ENCODE data around the gene ACP1. TPM values are rescaled to one million over a fixed set of nuclear protein-coding genes. Genes with fewer than 3 reads are reported as not detected.

Gene ACP1
- total RNA-seq, 1 donor from 2014 or later = 236 TPM

GRCh38 chr2:238869-239268 is 25.9 kb upstream of the ACP1 start:
- no peak for DNase-seq (ENCODE audit: low spot score)
- Mint-ChIP-seq H3K9me3 (peaks cover 2% of the 10 kb centered on the region), H3K27me3 (ENCODE audit: insufficient read depth, low read depth) (peaks cover 6% of the 10 kb centered on the region), H3K4me3 (no peak overlapping the region), H3K27ac (no peak overlapping the region), H3K36me3 (peaks cover 35% of the 10 kb centered on the region), H3K4me1 (peaks cover 9% of the 10 kb centered on the region)
- H3K36me3 ChIP-seq = no peaks in the 10 kb centered on the region
- no peaks in the 10 kb centered on the region for H4K20me1 ChIP-seq (ENCODE audit: low read depth)
- H3K9me3 ChIP-seq (ENCODE audit: low read depth) = no peaks in the 10 kb centered on the region
- no peaks in the 10 kb centered on the region for H3K27me3 ChIP-seq
- H2AFZ ChIP-seq (replicated peaks) = no peak overlapping the region
- peaks cover 5% of the 10 kb centered on the region for H3K4me1 ChIP-seq
- no peak overlapping the region for H3K4me2 ChIP-seq
- no peak overlapping the region for H3K9ac ChIP-seq
- H3K27ac ChIP-seq = no peak overlapping the region
- no peak for TF ChIP-seq CTCF (IDR thresholded peaks at IDR 0.05)
- no peak for TF ChIP-seq EZH2phosphoT487 (IDR thresholded peaks at IDR 0.05)
- H3F3A ChIP-seq (ENCODE audit: low read depth) = no peaks in the 10 kb centered on the region
- H3K79me2 ChIP-seq (ENCODE audit: low read depth) = no peaks in the 10 kb centered on the region
- no peak overlapping the region for H3K4me3 ChIP-seq

- Mint-ChIP-seq H3K27ac (no peak overlapping the region), H3K4me3 (no peak overlapping the region), H3K9me3 (peaks cover 2% of the 10 kb centered on the region), H3K36me3 (peaks cover 40% of the 10 kb centered on the region), H3K4me1 (no peaks in the 10 kb centered on the region), H3K27me3 (ENCODE audit: insufficient read depth, low read depth) (peaks cover 6% of the 10 kb centered on the region)
- Histone ChIP-seq H3K4me2 (no peak overlapping the region), H3F3A (ENCODE audit: low read depth) (no peaks in the 10 kb centered on the region), H3K4me3 (no peak overlapping the region), H4K20me1 (ENCODE audit: low read depth) (no peaks in the 10 kb centered on the region), H3K27me3 (no peaks in the 10 kb centered on the region), H3K36me3 (no peaks in the 10 kb centered on the region), H3K9ac (no peak overlapping the region), H2AFZ (replicated peaks) (no peak overlapping the region), H3K27ac (no peak overlapping the region), H3K4me1 (no peaks in the 10 kb centered on the region), H3K79me2 (ENCODE audit: low read depth) (no peaks in the 10 kb centered on the region), H3K9me3 (ENCODE audit: low read depth) (no peaks in the 10 kb centered on the region)
- no peak for TF ChIP-seq CTCF (IDR thresholded peaks at IDR 0.05)
- no peak for TF ChIP-seq EZH2phosphoT487 (IDR thresholded peaks at IDR 0.05)
- TF ChIP-seq EZH2 (IDR thresholded peaks at IDR 0.05) = no peak
- no peak for DNase-seq (ENCODE audit: low spot score)
These were observed 20.2 kb upstream of the ACP1 start for GRCh38 chr2:244547-244946.

GRCh38 chr2:246489-247144 is 18.1 kb upstream of the ACP1 start:
- Mint-ChIP-seq H3K27me3 (ENCODE audit: insufficient read depth, low read depth) (no peaks in the 10 kb centered on the region), H3K4me3 (no peak overlapping the region), H3K9me3 (no peaks in the 10 kb centered on the region), H3K4me1 (no peaks in the 10 kb centered on the region), H3K36me3 (peaks cover 30% of the 10 kb centered on the region), H3K27ac (no peak overlapping the region)
- no peaks in the 10 kb centered on the region for H3F3A ChIP-seq (ENCODE audit: low read depth)
- no peaks in the 10 kb centered on the region for H3K36me3 ChIP-seq
- DNase-seq (ENCODE audit: low spot score) = peak; percentile 58
- no peaks in the 10 kb centered on the region for H3K4me1 ChIP-seq
- TF ChIP-seq EZH2 (IDR thresholded peaks at IDR 0.05) (no peak), EZH2phosphoT487 (IDR thresholded peaks at IDR 0.05) (no peak), CTCF (IDR thresholded peaks at IDR 0.05) (peak; percentile 69)
- no peaks in the 10 kb centered on the region for H4K20me1 ChIP-seq (ENCODE audit: low read depth)
- no peak overlapping the region for H2AFZ ChIP-seq (replicated peaks)
- H3K9me3 ChIP-seq (ENCODE audit: low read depth) = no peaks in the 10 kb centered on the region
- H3K27me3 ChIP-seq = no peaks in the 10 kb centered on the region
- H3K27ac ChIP-seq = no peak overlapping the region
- H3K79me2 ChIP-seq (ENCODE audit: low read depth) = no peaks in the 10 kb centered on the region
- no peak overlapping the region for H3K4me2 ChIP-seq
- no peak overlapping the region for H3K9ac ChIP-seq
- no peak overlapping the region for H3K4me3 ChIP-seq
